IPS-18c (cell line): ENCODE results near the gene CLN5.

Experiments used
- H3K4me3 ChIP-seq: 2 replicates; pipeline ENCODE4 v1.7.0; 2013; ENCODE audit warnings: low read depth, mild to moderate bottlenecking, low read length, moderate library complexity; ENCODE audit not compliant: insufficient read depth
- H3K9me3 ChIP-seq: one replicate; pipeline ENCODE4 v1.6.1; 2013; ENCODE audit warnings: mild to moderate bottlenecking, low read length, moderate library complexity; ENCODE audit not compliant: control insufficient read depth, insufficient read depth

CLN5 gene

DNA sequence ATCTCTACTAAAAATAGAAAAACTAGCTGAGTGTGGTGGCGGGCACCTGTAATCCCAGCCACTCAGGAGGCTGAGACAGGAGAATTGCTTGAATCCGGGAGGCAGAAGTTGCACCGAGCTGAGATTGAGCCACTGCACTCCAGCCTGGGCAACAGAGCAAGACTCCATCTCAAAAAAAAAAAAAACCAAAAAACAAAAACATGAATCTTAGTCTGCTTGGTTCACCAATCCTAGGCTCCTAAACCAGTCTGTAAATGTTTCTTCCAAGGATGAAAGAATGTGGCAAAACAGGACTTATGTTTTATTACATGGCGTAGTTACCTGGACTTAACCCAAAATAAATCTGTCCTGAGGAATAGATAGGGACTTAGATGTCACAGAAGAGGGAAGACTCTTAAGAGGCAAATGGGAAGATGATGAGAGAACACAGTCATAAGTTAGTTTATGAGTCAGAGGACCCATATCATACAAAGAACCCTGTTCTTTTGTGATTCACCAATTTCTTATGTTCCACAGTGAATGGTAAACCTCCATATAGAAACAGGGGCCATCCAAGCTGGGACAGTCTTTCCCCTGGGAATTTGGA, 41.9 kb downstream of the CLN5 start:
- Histone ChIP-seq H3K9me3 (no peaks in the 10 kb centered on the region), H3K4me3 (no peak overlapping the region)

DNA sequence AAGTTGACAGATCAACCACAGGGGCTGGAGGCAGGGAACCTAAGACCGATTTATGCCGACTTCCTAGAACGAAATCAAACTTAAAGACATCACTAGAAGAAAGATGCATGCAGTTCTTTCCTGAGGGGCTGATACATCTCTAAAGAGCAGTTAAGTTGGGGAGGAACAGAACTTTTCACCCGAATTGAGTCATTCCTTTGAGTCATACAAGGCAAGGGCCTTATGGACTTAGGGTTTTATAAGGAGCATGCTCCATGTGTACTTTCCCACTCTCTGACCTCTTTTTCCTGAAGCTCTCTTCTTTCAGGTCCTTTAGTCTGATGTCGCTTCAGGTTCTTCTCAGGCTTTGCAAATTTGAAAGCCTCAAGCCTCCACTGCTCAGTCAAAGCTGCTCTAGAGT, 43.0 kb downstream of the CLN5 start:
- Histone ChIP-seq H3K4me3 (no peak overlapping the region), H3K9me3 (no peaks in the 10 kb centered on the region)

DNA sequence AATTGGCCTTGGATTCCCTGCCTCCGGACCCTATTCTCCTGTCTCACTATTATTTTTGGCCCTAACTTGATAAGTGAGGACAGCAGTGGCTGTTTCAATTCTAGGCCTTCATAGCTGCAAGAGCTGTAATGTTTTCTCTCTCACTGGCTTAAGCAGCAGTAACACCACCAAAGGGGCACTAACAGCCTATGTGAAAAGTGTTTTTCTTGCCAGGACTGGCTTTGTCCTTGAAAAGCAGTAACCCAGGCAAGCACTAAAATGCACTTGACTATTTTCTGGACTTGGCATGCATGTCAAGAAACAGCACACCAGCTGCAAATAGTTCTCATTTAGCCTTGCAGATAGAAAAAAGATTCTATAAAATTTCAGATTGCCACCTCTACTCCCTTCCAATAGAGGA, 44.4 kb downstream of the CLN5 start:
- H3K9me3 ChIP-seq: no peaks in the 10 kb centered on the region
- H3K4me3 ChIP-seq: no peak overlapping the region

DNA sequence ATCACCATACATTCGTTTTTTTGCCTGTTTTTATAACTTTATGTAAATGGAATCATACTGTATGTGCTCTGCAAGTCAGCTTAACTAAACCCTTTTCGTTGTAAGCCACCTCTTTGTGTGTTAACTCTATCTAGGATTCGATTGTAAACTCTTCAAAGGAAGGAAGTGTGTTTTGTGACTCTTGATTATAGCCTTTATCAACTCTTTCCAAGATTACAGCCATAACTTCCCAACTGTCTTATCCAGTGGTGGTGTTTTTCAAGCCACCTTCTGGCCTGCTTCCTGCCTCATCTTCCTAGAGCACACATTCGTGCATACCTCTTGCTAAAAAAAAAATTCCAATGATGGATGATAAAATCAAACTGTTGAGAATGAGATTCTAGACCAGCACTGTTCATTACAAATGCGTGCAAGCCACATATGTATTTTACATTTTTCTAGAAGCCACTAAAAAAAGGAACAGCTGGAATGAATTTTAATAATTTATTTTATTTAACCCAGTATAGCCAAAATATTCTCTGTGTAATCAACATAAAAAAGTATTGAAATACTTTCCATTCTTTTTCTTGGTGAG, 47.1 kb downstream of the CLN5 start:
- no peak overlapping the region for H3K4me3 ChIP-seq

DNA sequence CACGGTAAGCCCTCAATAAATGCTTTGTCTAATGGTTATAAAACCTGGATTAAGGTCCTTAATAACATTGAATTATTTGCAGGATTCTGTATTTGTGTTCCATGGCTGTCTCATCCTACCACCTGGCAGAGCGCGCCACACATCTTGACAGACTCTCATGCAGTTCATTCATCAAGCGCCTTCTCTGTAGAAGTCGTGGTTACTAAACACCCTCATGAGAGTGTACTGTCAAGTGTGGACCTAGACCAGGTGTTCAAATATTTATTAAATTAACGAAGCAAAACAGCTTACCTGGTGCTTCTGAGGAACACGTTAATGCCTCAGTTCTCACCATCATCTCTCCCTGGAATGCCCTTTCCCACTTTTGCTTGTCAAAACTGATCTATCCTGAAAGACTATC, 48.2 kb downstream of the CLN5 start:
- H3K4me3 ChIP-seq: no peak overlapping the region
- no peaks in the 10 kb centered on the region for H3K9me3 ChIP-seq

More for the DNA sequence above, 47.1 kb downstream of the CLN5 start:
- H3K9me3 ChIP-seq: no peaks in the 10 kb centered on the region

DNA sequence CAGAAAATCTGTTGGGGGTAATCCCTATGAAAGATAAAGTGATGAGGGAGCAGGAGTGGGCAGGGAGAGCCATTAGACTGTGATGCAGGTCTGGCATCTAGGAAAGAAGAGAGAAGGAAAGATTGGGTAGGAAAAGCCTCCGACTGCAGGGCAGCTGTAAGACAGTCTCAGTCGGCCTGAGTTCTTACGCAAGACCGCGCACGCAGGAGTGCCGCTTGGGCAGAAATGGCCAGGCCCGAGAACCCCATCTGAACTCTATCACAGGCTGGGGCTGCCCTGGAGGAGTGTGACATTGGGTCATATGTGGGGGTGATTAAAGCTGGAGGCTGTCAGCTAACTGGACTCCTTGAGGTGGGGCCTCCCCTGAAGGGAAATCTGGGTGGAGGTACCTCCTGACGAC, 49.0 kb downstream of the CLN5 start:
- Histone ChIP-seq H3K4me3 (no peak overlapping the region), H3K9me3 (no peaks in the 10 kb centered on the region)

DNA sequence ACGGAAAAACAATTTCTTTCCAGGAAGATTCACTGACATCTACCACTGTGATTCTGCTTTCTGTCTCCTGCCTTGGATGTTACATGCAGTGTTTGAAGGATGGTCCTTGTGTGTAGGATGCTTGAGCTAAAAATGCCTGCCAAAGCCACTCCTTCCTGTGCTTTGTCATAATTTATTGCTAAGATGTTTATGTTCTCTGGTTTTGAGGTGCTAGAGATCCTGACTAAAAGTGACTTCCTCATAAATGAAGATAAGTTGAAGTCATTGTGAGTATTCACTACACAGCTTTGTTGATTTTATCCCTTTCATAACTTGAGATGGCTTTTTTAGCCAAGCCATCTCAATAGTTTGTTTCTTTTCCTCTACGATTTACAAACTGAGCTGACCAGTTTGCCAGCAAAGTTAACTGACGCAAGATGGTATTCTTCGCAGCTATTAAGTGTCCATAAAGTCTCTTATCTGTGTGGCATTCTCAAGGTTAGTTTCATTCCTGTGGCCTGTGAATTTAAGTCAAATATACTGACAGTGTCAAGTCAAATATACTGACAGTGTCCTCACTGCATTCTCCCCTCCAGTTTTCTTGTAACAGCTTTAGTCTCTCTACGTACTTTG, 50.8 kb downstream of the CLN5 start:
- no peak overlapping the region for H3K4me3 ChIP-seq
- H3K9me3 ChIP-seq: no peaks in the 10 kb centered on the region

DNA sequence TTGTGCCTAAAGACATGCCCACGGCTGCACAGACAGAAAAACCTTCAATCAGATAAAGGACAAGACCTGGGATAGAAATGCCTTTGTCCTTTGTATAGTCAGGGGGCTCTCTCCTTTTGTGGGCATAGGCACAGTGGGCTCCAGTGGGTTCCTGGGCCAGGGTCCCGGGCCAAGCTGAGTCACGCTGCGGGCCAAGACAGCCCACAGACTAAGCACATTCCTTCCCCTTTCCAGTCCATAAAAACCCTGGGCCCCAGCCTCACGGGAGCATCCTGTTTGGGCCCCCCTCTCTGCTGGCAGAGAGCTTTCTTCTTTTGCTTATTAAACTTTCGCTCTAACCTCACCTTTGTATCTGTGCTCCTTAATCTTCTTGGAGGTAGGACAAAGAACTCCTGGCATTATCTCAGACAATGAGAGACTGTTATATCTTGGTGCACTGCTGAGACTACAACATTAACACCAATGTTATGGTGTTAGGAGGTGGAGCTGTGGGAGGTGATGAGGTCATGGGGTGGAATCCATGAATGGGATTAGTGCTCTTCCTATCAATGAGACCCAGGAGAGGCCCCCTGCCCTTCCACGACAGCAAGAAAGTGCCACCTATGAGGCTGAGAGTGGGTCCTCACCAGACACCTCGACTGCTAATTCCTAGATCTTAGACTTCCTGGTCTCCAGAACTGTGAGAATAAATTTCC, 55.9 kb downstream of the CLN5 start:
- Histone ChIP-seq H3K4me3 (no peak overlapping the region), H3K9me3 (no peaks in the 10 kb centered on the region)

DNA sequence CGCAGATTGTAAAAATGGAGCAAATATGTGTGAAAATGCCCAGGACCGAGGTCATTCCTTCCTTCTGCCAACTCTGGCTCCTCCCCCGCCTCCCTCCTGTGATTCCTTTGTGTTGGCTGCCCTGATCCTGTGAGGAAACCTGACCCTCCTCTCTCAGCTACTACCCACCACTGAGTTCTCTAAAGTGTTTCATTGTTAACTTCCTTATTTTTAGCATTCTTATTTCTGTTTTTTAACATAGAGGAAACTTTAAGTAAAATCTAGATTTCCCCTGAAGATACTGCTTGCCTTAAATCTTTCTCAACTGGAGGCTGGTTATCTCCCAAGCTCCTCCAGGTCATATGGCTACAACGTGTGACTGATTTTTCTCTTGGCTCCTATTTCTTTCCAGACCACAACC, 56.8 kb downstream of the CLN5 start:
- no peak overlapping the region for H3K4me3 ChIP-seq
- no peaks in the 10 kb centered on the region for H3K9me3 ChIP-seq

DNA sequence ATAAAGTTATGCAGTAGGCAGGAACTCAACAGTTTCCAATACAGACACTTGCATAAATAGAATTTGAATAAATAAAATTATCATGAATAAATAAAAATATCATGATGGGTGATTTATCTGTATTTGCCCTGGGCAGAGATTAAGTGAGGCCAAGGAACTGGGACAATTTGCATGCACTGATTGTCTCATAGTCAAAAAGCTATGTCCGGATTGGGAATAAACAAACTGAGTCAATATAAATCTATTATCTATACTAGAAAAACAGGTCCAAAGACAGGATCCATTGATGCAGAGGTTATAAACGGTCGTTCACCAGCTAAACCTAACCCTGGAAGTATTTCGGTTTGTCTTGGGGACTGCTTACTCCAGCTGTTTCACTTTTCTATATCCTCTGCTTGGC, 61.3 kb downstream of the CLN5 start:
- Histone ChIP-seq H3K4me3 (no peak overlapping the region), H3K9me3 (no peaks in the 10 kb centered on the region)
